ENCODE measurements around the gene NRXN2. TPM values are rescaled to one million over a fixed set of nuclear protein-coding genes. Genes with fewer than 3 reads are reported as not detected.

Gene NRXN2
- total and polyA plus RNA-seq, 4 donors: 0.17 to 2.8 (median 1.4) TPM

GRCh38 chr11:64641596-64642417 lies 81.2 kb downstream of the NRXN2 start:
- Histone ChIP-seq H3K27me3 (ENCODE audit: control insufficient read depth in 4 of 4, insufficient read depth in 4 of 4, low read length in 3 of 4) (peaks cover 0 to 12% (median 6%) of the 10 kb centered on the region in 4 donors), H3K9ac (ENCODE audit: low read depth in 1 of 2, low read length in 2 of 2) (no peak overlapping the region), H3K9me3 (ENCODE audit: control insufficient read depth in 4 of 4, low read length in 3 of 4) (no peaks in the 10 kb centered on the region), H3K36me3 (ENCODE audit: control insufficient read depth in 4 of 4, insufficient read depth in 3 of 4, low read depth in 1 of 4, low read length in 3 of 4) (no peaks in the 10 kb centered on the region), H3K4me1 (ENCODE audit: control insufficient read depth in 4 of 4, insufficient read depth in 4 of 4, low read length in 3 of 4) (no peaks in the 10 kb centered on the region), H3K4me3 (ENCODE audit: low read depth in 1 of 3, low read length in 3 of 3) (no peak overlapping the region), H3K27ac (ENCODE audit: low read depth in 1 of 2, low read length in 2 of 2) (no peak overlapping the region)
- 41% methylated on average over 11 of the region's 11 CpGs for WGBS
- no peak for TF ChIP-seq RAD21 (IDR thresholded peaks at IDR 0.05)
- no peak for TF ChIP-seq YY1 (IDR thresholded peaks at IDR 0.05)
- no peak for TF ChIP-seq FOXA1 (IDR thresholded peaks at IDR 0.05)
- no peak for TF ChIP-seq HNF4A (conservative IDR thresholded peaks at IDR 0.05)
- no peak for TF ChIP-seq JUND (IDR thresholded peaks at IDR 0.05)
- no peak for TF ChIP-seq NR2F2 (IDR thresholded peaks at IDR 0.05)
- TF ChIP-seq HNF4G (IDR thresholded peaks at IDR 0.05): no peak
- TF ChIP-seq MAX (IDR thresholded peaks at IDR 0.05): no peak
- TF ChIP-seq REST (IDR thresholded peaks at IDR 0.05): no peak
- no peak for TF ChIP-seq ATF3 (IDR thresholded peaks at IDR 0.05)
- TF ChIP-seq RXRA (IDR thresholded peaks at IDR 0.05): no peak
- no peak for TF ChIP-seq SP1 (IDR thresholded peaks at IDR 0.05)
- no peak for TF ChIP-seq CTCF (IDR thresholded peaks at IDR 0.05; ENCODE audit: low read depth, low read length, missing input control)
- no peak for TF ChIP-seq ZBTB33 (IDR thresholded peaks at IDR 0.05)
- TF ChIP-seq GABPA (IDR thresholded peaks at IDR 0.05 in 1 of 2, conservative IDR thresholded peaks at IDR 0.05 in 1 of 2): no peak
- no peak for TF ChIP-seq TAF1 (conservative IDR thresholded peaks at IDR 0.05)
- TF ChIP-seq FOXA2 (IDR thresholded peaks at IDR 0.05): no peak
- TF ChIP-seq EGR1 (IDR thresholded peaks at IDR 0.05; ENCODE audit: low read depth in 2 of 2): no peak
- DNase-seq (ENCODE audit: low spot score): no peak

All from liver (tissue), 9 donors.